Measurements from ENCODE around the gene PRPF6. TPM values are rescaled to one million over a fixed set of nuclear protein-coding genes. Genes with fewer than 3 reads are reported as not detected.

The PRPF6 gene
- total and polyA plus RNA-seq, 10 donors = 39.9 to 71.1 (median 60.8) TPM

DNA sequence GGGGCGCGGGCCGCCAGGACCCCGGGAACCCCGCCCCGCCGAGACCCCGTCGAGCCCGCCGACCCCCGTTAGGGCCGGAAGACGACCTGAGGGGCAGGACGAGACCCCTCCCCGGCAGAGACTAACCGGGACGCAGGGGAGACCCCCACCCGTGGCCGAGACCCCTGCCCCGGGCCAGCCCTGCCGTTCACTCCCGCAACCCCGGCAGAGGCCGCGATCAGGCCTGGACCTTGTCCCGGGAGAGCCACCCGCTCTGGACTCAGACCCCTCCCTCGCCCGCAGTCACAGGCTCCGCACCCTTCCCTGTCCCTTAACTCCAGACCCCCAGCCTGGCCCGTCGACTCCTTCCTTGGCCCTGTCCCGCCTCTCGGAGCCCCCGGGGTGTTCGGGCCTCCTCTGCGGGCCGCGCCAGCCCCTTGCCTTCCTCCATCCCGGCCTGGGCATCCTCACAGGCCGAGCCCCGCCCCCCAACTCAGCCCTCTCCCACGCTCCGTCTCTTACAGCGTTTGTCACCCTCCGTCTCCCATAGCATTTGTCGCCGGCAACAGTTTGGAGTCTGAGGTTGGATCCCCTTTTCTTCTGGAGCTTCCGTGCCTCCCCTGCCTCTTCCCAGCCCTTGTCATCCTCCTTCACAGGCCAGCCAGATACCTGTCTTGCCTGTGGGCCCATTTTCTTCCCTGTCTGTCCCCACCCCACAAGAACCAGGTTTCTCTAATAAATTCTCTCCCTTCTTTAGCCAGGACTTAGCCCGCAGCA lies 82.6 kb downstream of the PRPF6 start:
- Histone ChIP-seq H3K27ac (peak overlapping the region; percentile 55 to 88 (median 82)), H3K9me3 (no peaks in the 10 kb centered on the region), H3K36me3 (no peaks in the 10 kb centered on the region), H3K4me3 (peak overlapping the region; percentile 50 to 98 (median 88)), H3K27me3 (replicated peaks in 1 of 7) (no peaks in the 10 kb centered on the region), H3K4me1 (peaks cover 24 to 68% (median 63%) of the 10 kb centered on the region in 6 donors)
- WGBS, 5 donors = 3 to 11% (median 5%) methylated on average over 26 to 51 of the region's 51 CpGs
- no peak for DNase-seq
- no peak for TF ChIP-seq POLR2A (IDR thresholded peaks at IDR 0.05)
- TF ChIP-seq POLR2AphosphoS5 (IDR thresholded peaks at IDR 0.05) = peak in 2 of 3 donors; percentile 4 to 42
- intact Hi-C loops (cut with DNase I; ENCODE audit: low total_unique reads) = loop anchor here (5.0 kb wide), 1 partner anchor 81 kb away; the partner anchor contains the start of gene PRPF6

DNA sequence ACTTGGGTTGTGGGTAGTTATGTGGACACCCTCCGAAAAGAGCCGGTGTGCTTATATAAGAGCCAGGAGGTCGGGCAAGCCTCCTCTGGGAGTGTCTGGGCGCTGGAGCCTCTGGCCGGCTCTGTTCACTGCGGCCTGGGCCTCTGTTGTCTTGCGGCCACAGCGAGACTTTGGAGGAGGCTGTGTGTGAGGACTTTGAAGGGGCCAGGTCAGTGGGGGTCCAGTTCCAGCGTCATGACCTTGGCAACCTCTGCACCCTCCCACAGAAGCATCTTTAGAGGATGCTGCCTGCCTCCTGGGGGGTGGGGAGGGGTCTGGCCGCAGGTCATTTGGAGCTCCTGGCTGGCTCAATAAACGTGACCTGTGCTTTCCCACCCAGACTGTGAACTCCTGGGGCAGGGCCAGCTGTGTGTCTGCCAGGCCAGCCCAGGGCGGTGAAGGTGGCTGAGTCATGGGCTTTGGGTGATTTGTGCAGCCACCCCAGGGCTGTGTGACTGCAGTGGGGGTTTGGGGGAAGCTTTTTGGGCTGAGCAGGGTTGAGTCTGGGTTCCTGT lies 83.3 kb downstream of the PRPF6 start:
- TF ChIP-seq CTCF (IDR thresholded peaks at IDR 0.05 in 8 of 11, conservative IDR thresholded peaks at IDR 0.05 in 3 of 11) (no peak), POLR2AphosphoS5 (IDR thresholded peaks at IDR 0.05) (peak in 1 of 3 donors; percentile 3)
- Histone ChIP-seq H3K9me3 (no peaks in the 10 kb centered on the region), H3K4me3 (peak overlapping the region in 7 of 8 donors; percentile 65 to 98 (median 88)), H3K4me1 (peaks cover 28 to 72% (median 68%) of the 10 kb centered on the region in 6 donors), H3K27me3 (replicated peaks in 1 of 7) (no peaks in the 10 kb centered on the region), H3K36me3 (no peaks in the 10 kb centered on the region), H3K27ac (peak overlapping the region in 5 of 8 donors; percentile 75 to 88 (median 84))
- intact Hi-C loops (cut with DNase I; ENCODE audit: low total_unique reads) = loop anchor here (5.0 kb wide), 1 partner anchor 82 kb away; the partner anchor contains the start of gene PRPF6
- WGBS, 5 donors = 33 to 72% (median 61%) methylated on average over 10 to 12 of the region's 12 CpGs
- no peak for DNase-seq

DNA sequence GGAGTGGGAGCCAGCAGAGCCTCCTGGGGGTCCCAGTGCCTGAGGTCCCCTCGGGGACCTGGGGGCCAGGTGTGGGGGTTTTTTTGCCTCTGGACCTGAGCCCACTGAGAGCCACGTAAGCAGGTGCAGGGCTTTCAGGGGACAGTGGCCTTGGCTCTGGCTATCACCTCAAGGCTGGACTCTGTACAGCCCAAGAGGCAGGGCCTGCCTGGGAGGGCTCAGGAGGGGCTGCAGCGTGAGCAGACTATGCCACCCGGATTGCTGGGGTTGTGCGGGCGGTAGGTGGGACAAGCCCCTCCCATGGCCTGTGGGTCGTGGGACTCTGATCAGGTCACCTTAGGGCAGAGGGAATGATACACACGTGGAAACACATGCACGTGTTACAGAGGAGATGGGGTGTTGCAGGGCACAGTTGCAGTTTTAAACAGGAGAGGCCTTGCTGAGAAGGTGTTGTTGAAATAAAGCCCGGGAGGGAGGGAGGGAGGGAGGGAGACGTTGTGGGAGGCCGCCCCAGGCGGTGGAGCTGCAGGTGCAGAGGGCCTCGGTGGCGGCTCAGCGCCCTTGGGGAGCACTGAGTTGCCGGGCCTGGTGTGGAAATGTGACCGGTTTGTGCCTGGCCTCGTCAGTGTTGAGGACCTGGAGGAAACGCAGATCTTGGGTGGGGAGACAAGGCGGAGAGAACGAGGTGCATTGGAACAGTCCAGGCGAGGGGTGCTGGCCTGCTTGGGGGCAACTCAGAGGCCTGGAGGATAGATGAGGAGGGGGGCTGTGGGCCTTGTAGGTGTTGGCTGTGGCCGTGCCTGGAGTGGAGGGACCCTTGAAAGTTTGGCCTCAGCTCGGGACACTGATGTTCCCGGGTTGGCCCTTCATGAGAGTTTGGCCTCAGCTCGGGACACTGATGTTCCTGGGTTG lies 84.4 kb downstream of the PRPF6 start:
- H3K9me3 ChIP-seq = no peaks in the 10 kb centered on the region
- TF ChIP-seq POLR2AphosphoS5 (IDR thresholded peaks at IDR 0.05) (peak in 2 of 3 donors; percentile 17 to 26), POLR2A (IDR thresholded peaks at IDR 0.05) (no peak)
- H3K27me3 ChIP-seq (replicated peaks in 1 of 7) = no peaks in the 10 kb centered on the region
- peaks cover 28 to 83% (median 78%) of the 10 kb centered on the region in 6 donors for H3K4me1 ChIP-seq
- 41 to 54% (median 48%) methylated on average over 27 of the region's 27 CpGs for WGBS, 5 donors
- H3K36me3 ChIP-seq = peaks cover 0 to 4% (median 0%) of the 10 kb centered on the region in 6 donors
- no peak overlapping the region for H3K4me3 ChIP-seq
- no peak for DNase-seq
- H3K27ac ChIP-seq = peak overlapping the region in 4 of 8 donors; percentile 7 to 81 (median 40)
- intact Hi-C loops (cut with DNase I; ENCODE audit: low total_unique reads) = no loop called here

DNA sequence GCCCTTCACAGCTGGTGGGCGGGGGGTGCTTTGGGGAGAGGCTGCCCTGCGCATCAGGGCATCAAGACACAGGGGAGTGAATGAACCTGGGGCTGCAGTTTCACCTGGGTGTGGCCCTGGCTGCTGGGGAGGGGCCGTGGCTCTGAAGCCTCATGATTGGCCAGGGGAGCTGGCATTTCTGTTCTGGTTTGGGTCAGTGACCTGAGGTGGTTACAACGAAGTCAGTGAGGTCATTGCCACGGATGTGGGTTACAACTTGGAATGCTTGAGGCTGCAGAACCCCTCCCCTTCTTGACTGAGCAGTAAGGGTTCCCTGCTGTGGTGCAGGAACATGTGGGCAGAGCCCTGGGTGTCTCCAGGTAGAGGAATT lies 85.0 kb downstream of the PRPF6 start:
- DNase-seq = no peak
- intact Hi-C loops (cut with DNase I; ENCODE audit: low total_unique reads) = no loop called here
- peaks cover 28 to 90% (median 84%) of the 10 kb centered on the region in 6 donors for H3K4me1 ChIP-seq
- H3K27ac ChIP-seq = peak overlapping the region in 4 of 8 donors; percentile 7 to 81 (median 40)
- H3K27me3 ChIP-seq (replicated peaks in 1 of 7) = no peaks in the 10 kb centered on the region
- TF ChIP-seq CTCF (IDR thresholded peaks at IDR 0.05 in 8 of 11, conservative IDR thresholded peaks at IDR 0.05 in 3 of 11) (no peak), POLR2AphosphoS5 (IDR thresholded peaks at IDR 0.05) (peak in 2 of 3 donors; percentile 30 to 58)
- peaks cover 0 to 4% (median 0%) of the 10 kb centered on the region in 6 donors for H3K36me3 ChIP-seq
- WGBS, 5 donors = 35 to 40% (median 37%) methylated on average over 5 of the region's 5 CpGs
- no peaks in the 10 kb centered on the region for H3K9me3 ChIP-seq
- no peak overlapping the region for H3K4me3 ChIP-seq

Measured in spleen (tissue), 11 donors.